ENCODE results near the gene COBLL1.
"Not testable (repeated sequence)": the region's sequence is repeated elsewhere in the genome, so short reads cannot be mapped to it uniquely, and the experiment has no call there.

COBLL1 gene

DNA sequence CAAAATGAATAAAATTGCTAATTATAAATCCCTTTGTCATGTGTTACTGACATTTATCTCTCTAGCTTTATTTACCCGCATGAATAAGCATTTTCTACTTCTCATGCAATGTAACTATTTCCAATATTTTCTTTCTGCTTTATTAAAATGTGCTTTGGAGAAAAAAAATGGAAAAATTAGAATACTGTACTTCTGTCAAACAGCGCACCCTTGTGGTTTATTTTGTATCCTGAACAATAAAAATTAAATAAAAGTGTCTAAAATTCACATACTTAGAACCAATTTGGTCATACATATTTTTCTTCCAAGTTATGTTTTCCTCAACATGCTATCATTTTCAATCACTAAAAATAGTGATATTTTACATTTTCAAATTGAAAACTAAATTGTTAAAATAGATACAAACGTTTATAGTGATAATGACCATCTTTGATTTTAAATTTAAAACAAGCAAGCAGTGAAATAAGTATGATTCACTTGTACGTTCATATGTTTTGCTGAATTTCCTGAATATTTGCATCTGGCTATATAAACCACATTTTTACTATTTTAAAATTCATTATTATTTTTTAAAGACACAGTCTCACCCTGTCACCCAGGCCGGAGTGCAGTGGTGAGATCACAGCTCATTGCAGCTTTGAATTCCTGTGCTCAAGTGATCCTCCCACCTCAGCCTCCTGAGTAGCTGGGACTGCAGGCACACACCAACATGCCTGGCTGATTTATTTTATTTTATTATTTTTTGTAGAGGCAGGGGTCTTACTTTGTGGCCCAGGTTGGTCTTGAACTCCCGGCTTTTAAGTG is 124.4 kb downstream of the COBLL1 start:
- no peak for DNase-seq (ENCODE audit: low read depth)

GRCh38 chr2:164714471-164714870 is 127.2 kb downstream of the COBLL1 start:
- no peak for DNase-seq (ENCODE audit: low read depth)

GRCh38 chr2:164711766-164712138 is 129.9 kb downstream of the COBLL1 start:
- DNase-seq (ENCODE audit: low read depth), result no peak

DNA sequence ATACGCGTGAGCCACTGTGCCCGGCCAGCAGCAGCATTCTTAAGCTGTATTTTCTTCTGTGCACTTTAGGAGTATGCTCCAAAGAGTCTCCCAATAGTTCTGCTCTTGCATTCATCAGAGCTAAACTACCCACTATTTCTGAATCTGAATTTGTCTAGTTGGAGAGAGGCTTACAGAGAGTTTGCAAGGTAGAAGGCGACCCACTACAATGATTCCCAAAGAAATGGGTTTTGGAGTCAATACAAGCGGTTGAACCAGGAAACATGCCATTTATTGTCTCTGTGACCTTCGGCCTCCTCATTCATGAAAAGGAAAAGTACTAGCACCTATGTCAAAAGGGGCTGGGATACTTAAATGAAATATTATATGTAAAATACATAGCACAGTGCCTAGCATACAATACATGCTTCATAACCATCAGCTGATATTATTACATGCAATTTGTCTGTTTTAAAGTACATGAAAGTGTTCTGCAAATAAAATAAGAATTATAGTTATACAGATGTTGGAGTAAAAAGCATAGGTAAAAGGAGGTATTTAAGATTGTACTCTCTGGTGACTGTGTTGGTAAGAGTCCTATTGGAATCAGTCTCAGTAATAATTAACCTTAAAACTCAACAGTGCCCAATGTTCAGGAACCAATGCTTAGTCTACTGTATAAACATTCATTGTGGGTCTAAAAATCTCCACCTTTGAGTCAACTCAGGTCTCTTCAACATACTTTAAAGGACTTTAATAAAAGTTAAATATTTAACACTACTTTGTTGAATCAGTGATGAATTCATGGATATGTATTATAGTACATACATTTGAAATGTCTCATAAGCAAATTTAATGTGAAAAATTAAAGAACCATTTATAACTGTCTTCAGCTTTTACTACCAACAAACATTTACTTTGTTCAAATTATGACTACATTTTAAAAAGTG is 130.5 kb downstream of the COBLL1 start:
- DNase-seq (ENCODE audit: low read depth), result no peak

DNA sequence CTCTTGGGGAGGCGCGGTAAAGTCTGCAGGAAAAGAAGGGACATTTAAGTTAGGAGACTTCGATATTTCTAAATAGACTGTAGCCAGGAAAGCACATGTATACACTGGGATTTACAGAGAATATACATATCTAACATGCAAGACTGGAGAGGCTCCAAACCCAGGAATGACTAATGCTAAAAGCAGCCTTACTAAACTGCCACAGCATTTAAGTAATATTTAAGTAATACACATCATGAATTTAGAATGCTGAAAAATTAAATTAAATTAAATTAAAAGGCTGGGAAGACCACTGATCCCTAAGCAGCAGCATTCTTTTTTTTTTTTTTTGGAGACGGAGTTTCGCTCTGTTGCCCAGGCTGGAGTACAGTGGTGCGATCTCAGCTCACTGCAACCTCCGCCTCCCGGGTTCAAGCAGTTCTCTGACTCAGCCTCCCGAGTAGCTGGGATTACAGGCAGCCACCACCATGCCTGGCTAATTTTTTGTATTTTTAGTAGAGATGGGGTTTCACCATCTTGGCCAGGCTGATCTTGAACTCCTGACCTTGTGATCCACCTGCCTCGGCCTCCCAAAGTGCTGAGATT is 131.3 kb downstream of the COBLL1 start:
- not testable (repeated sequence) for DNase-seq (ENCODE audit: low read depth)

- no peak for DNase-seq (ENCODE audit: low read depth)
Observed at GRCh38 chr2:164706522-164706921, 135.1 kb downstream of the COBLL1 start.

DNA sequence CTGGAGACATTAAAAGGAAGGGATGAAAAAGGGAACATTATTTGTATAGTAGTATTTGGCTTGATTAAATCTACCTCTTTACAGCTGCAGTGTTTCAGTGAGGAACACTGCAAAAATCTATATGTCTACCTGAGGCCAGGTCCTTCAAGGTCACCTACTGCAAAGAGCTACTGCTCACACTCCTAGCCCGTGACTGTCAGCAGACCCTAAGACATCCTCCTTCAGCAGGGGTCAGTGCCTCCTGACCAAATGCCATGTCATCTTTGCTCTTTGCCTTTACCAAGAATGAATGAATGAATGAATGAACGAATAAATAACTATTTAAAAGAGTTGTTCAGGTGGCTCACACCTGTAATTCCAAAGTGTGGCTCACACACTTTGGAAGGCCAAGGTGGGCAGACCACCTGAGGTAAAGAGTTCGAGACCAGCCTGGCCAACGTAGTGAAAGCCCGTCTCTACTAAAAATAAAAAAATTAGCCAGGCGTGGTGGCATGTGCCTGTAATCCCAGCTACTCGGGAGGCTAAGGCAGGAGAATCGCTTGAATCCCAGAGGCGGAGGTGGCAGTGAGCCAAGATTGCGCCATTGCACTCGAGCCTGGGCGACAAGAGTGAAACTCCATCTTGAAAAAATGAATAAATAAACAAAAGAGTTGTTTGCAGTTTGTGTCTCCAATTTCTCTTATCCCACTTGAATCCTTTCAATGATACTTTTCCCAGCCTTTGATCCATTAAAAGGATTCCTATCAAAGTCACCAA is 136.0 kb downstream of the COBLL1 start:
- no peak for DNase-seq (ENCODE audit: low read depth)

GRCh38 chr2:164703915-164704706 is 137.5 kb downstream of the COBLL1 start:
- DNase-seq (ENCODE audit: low read depth), result no peak

- DNase-seq (ENCODE audit: low read depth), result no peak
Observed at GRCh38 chr2:164701565-164701964, 140.1 kb downstream of the COBLL1 start.

DNA sequence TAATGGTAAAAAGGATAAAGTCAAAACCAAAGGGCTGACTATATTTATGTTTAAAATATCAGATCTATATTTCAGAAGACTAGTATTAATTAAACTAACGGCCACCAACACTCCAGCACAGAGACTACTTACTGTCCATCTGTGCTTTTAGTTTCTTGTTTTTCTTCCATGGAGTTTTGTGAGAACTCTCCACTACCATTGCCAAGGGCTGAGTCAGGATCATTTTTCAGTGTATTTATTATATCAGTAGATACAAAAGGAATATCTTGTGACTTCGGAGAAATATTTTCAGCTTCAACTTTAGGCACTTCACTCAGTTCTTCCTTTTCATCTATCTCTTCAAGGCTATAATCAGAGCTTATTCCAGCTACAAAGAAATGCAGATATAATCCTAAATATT is 141.2 kb downstream of the COBLL1 start:
- DNase-seq (ENCODE audit: low read depth), result no peak

GRCh38 chr2:164697688-164698461 is 143.7 kb downstream of the COBLL1 start:
- no peak for DNase-seq (ENCODE audit: low read depth)

- DNase-seq (ENCODE audit: low read depth), result no peak
Observed at GRCh38 chr2:164696634-164697033, 145.0 kb downstream of the COBLL1 start.

DNA sequence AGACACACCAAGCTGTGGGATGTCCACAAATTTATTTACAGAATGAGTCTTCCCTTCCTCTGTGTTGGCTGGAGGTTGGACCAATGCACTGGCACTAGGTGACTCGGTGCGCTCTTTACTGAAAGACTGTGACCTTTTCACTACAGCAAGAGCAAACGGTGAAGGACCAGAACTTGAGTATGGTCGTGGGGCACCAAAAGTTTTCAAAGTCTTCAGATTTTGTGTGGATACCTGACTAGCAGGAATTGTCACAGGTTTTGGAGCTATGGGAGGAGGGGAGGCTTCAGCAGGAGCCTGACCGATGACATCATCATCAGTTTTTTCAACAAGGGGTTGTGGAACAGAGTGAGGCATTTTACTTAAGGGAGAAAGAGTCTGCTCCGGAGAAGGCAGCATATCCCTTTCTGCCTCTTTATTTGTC is 147.3 kb downstream of the COBLL1 start:
- DNase-seq (ENCODE audit: low read depth), result no peak

GRCh38 chr2:164693834-164694233 is 147.8 kb downstream of the COBLL1 start:
- no peak for DNase-seq (ENCODE audit: low read depth)

- DNase-seq (ENCODE audit: low read depth), result no peak
Observed at GRCh38 chr2:164693390-164693789, 148.2 kb downstream of the COBLL1 start.

DNA sequence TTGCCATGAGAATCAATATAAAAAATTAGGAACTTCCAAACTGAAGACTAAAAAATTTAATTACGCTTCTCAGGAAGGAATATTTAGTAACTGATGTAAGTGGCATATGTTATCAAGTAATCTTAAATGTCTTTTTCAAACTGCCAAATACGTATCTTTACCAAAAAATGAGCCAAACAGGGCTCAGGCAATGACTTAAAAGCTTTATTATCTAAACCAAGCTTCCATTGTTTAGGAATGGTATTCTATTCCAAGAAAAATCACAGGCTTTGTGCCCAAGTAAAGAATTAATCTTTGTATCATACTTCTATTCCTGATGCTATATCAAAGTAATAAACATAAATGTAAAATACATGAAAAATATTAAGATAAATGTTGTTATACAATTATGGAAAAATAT is 148.7 kb downstream of the COBLL1 start:
- no peak for DNase-seq (ENCODE audit: low read depth)

DNA sequence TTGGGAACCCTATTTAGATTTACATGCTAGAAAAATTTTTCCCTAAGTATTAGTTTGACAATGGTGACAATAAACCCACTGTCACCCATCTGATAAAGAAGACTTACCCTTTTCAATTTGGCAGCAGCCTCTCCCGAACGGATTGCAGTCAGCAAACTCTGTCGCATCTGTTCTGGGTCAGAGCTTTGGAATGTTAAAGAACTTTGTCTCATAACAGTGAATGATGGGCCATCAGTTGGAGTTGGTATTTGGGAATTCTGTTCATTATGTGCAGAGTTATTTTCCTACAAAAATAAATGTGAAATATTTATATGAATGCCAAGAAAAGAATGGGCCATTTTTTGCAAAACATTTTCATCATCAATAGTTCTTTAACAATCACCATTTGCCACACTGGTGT is 149.5 kb downstream of the COBLL1 start:
- no peak for DNase-seq (ENCODE audit: low read depth)

- DNase-seq (ENCODE audit: low read depth), result no peak
Observed at GRCh38 chr2:164691346-164691887, 150.2 kb downstream of the COBLL1 start.

DNA sequence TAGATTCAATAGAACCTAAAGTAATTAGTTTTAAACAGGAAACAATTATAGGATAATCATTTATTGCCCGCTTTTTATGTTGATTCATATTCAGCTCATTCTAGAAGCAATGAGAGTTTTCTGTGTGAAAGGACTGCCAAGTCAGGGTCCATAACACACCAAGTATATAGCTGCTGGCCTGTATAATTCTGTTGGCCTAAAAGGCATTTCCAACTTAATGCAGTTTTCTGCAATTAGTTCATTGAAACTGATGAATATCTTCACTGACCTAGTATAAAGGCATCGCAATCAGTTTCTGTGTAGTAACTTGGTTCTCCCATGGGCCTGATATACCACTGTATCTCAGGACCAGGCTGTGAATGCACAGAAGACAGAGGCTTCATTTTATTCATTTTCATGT is 151.3 kb downstream of the COBLL1 start:
- DNase-seq (ENCODE audit: low read depth), result no peak

- DNase-seq (ENCODE audit: low read depth), result no peak
Observed at GRCh38 chr2:164688896-164689419, 152.7 kb downstream of the COBLL1 start.

Data from T-helper 22 cell (primary cell).